Measurements from ENCODE around the gene IZUMO4. TPM values are rescaled to one million over a fixed set of nuclear protein-coding genes. Genes with fewer than 3 reads are reported as not detected.

Gene IZUMO4
- total and polyA plus RNA-seq, 11 donors, result 1.7 to 6.2 (median 2.6) TPM; not detected in 1

DNA sequence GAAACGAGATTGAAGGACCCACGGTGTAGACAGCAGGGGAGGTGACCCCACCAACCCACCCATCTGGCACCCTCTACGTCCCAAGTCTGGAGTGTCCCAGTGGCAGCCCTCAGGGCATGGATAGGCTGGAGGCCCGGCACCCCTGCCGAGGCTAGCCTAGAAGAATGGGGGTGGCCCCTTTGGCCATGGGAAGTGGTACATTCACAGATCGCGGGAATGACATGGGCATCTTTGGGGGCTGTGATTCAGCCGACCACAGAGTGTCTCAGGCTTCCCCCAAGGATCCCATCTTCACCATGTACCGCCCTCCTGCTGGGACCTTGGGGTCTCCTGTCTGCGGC is 34.4 kb upstream of the IZUMO4 start:
- Histone ChIP-seq H3K36me3 (no peaks in the 10 kb centered on the region), H3K27me3 (no peaks in the 10 kb centered on the region), H3K4me1 (peaks cover 10 to 55% (median 43%) of the 10 kb centered on the region in 12 donors), H3K4me3 (peak overlapping the region in 10 of 12 donors; percentile 60 to 95 (median 74)), H3K9me3 (no peaks in the 10 kb centered on the region), H3K27ac (peak overlapping the region in 11 of 12 donors; percentile 97 to 100 (median 100))
- DNase-seq (no peak), ATAC-seq (no peak)
- TF ChIP-seq, protein P1, sequence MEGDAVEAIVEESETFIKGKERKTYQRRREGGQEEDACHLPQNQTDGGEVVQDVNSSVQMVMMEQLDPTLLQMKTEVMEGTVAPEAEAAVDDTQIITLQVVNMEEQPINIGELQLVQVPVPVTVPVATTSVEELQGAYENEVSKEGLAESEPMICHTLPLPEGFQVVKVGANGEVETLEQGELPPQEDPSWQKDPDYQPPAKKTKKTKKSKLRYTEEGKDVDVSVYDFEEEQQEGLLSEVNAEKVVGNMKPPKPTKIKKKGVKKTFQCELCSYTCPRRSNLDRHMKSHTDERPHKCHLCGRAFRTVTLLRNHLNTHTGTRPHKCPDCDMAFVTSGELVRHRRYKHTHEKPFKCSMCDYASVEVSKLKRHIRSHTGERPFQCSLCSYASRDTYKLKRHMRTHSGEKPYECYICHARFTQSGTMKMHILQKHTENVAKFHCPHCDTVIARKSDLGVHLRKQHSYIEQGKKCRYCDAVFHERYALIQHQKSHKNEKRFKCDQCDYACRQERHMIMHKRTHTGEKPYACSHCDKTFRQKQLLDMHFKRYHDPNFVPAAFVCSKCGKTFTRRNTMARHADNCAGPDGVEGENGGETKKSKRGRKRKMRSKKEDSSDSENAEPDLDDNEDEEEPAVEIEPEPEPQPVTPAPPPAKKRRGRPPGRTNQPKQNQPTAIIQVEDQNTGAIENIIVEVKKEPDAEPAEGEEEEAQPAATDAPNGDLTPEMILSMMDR (IDR thresholded peaks at IDR 0.05), result no peak
- no peak for TF ChIP-seq POLR2A (IDR thresholded peaks at IDR 0.05)
- intact Hi-C loops (cut with DNase I), result loop anchor here in 1 of 10 donors (10.0 kb wide), 1 partner anchor 198 kb away; the partner anchor contains the start of gene KLF16
- 57 to 60% (median 59%) methylated on average over 5 to 10 of the region's 10 CpGs for WGBS, 4 donors

DNA sequence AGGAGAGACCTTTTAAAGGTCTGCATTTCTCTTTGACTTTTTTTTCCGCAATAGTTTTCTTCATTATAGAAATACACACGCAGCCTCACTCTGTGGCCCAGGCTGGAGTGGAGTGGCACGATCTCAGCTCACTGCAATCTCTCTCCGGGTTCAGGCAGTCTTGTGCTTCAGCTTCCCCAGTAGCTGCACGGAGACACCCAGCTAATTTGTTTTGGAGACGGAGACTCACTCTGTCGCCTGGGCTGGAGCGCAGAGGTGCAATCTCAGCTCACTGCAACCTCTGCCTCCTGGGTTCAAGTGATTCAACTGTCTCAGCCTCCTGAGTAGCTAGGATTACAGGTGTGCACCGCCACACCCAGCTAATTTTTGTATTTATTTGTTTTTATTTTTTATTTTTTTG is 33.9 kb upstream of the IZUMO4 start:
- TF ChIP-seq, protein P1 (IDR thresholded peaks at IDR 0.05), result no peak
- TF ChIP-seq POLR2A (IDR thresholded peaks at IDR 0.05), result no peak

DNA sequence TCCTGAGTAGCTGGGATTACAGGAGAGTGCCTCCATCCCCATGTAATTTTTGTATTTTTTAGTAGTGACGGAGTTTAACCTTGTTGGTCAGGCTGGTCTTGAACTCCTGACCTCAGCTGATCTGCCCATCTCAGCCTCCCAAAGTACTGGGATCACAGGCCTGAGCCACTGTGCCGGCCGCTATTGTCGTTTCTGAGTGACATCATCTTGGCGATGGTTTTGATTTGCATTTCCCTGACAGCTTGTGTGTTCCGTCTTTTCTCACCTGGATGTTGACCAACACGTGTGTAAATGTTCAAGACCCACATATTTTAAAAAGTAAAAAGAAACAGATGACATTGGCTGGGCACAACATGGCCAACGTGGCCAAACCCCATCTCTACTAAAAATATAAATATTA is 32.9 kb upstream of the IZUMO4 start:
- intact Hi-C loops (cut with DNase I), result loop anchor here in 1 of 10 donors (10.0 kb wide), 1 partner anchor 199 kb away; the partner anchor contains the start of gene KLF16
- Histone ChIP-seq H3K36me3 (no peaks in the 10 kb centered on the region), H3K4me3 (no peak overlapping the region), H3K27me3 (no peaks in the 10 kb centered on the region), H3K9me3 (no peaks in the 10 kb centered on the region), H3K4me1 (peaks cover 10 to 53% (median 34%) of the 10 kb centered on the region in 12 donors), H3K27ac (peak overlapping the region; percentile 71 to 100 (median 87))
- ATAC-seq (no peak), DNase-seq (no peak)
- 79 to 83% (median 81%) methylated on average over 8 of the region's 8 CpGs for WGBS, 4 donors
- no peak for TF ChIP-seq POLR2A (IDR thresholded peaks at IDR 0.05)

More for the DNA sequence above, 33.9 kb upstream of the IZUMO4 start:
- DNase-seq (no peak), ATAC-seq (no peak)
- WGBS, 4 donors, result 87 to 91% (median 88%) methylated on average over 9 of the region's 9 CpGs
- H3K4me3 ChIP-seq, result peak overlapping the region in 1 of 12 donors; percentile 60
- intact Hi-C loops (cut with DNase I), result loop anchor here in 1 of 10 donors (10.0 kb wide), 1 partner anchor 198 kb away; the partner anchor contains the start of gene KLF16
- peaks cover 10 to 55% (median 41%) of the 10 kb centered on the region in 12 donors for H3K4me1 ChIP-seq
- no peaks in the 10 kb centered on the region for H3K36me3 ChIP-seq
- H3K9me3 ChIP-seq, result no peaks in the 10 kb centered on the region
- H3K27ac ChIP-seq, result peak overlapping the region in 6 of 12 donors; percentile 99 to 100 (median 100)
- no peaks in the 10 kb centered on the region for H3K27me3 ChIP-seq

DNA sequence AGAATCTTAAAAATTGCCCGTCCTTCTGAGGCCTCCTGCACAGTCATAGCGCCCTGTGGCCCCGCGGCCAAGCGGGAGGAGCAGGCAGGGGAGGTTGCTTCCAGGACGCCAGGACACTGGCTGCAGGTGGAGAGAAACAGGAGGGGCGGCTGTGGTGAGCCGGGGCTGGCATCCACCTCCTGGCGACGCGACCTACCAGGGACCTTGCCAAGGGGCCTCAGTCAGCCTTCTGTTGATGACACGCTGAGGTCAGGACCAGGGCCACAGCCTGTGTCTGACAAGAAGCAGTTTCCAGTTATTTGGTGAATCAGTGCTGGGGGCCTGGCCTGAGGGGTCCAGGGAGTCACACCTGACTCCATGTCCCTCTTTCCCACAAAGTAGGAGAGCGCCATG is 32.3 kb upstream of the IZUMO4 start:
- Histone ChIP-seq H3K36me3 (no peaks in the 10 kb centered on the region), H3K4me1 (peaks cover 9 to 51% (median 34%) of the 10 kb centered on the region in 12 donors), H3K9me3 (no peaks in the 10 kb centered on the region), H3K27me3 (no peaks in the 10 kb centered on the region), H3K27ac (peak overlapping the region; percentile 71 to 100 (median 87)), H3K4me3 (peak overlapping the region in 7 of 12 donors; percentile 8 to 42 (median 20))
- no peak for TF ChIP-seq POLR2A (IDR thresholded peaks at IDR 0.05)
- TF ChIP-seq, protein P1 (IDR thresholded peaks at IDR 0.05), result no peak
- DNase-seq (no peak), ATAC-seq (peak in 1 of 4 donors; percentile 1)
- intact Hi-C loops (cut with DNase I), result loop anchor here in 1 of 10 donors (10.0 kb wide), 1 partner anchor 200 kb away; the partner anchor contains the start of gene KLF16
- 57 to 77% (median 68%) methylated on average over 7 to 13 of the region's 13 CpGs for WGBS, 4 donors

All from heart left ventricle (tissue), 16 donors.